ENCODE measurements around the gene GRB2. TPM values are rescaled to one million over a fixed set of nuclear protein-coding genes. Genes with fewer than 3 reads are reported as not detected.
A peak's percentile ranks its signal among the peaks of the same experiment; 100 is the strongest.

GRB2 gene
- total and polyA plus RNA-seq, 2 donors (not counting 1 experiment from before 2014, with no cell fraction given) = 114 to 219 TPM

DNA sequence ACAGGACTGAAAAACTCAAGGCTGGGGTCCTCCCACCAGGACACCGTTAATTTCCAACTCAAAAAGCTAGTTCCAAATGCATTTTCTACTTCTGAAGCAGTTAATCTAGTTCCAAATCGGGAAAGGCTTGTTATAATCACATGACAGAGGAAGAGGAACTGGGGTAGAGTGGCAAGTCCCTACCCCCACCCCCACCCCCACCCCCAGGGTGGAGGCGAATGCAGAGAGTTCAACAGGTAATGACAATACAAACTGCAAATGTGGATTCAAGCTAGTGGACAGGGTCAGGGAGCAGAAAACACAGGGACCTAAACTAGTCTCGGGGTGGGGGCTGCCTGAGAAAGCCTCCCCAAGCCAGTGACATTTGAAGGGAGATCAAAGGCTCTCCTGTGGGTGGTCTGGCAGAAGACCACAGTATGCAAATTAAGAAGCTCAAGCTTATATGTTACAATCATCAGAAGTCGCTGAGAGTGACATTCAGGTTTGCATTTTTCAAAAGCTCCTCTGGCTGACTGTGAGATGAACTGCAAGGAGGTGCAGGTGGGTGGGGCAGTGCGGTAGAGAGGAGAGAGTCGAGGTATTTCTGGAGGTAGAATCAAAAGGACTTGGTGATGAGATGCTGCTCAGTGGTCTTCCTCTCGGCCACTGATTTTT is 59.8 kb downstream of the GRB2 start:
- intact Hi-C loops (cut with micrococcal nuclease) = loop anchor here (1.0 to 5.0 kb wide), 9 partner anchors 7 to 172 kb away; partner anchors contain the start of genes CASKIN2 and TSEN54
- peak overlapping the region; percentile 97 to 99 for H3K27ac ChIP-seq (ENCODE audit: low read length in 2 of 2)

More for the DNA sequence above, 59.8 kb downstream of the GRB2 start:
- peak overlapping the region; percentile 88 for H3K4me2 ChIP-seq (replicated peaks; ENCODE audit: low read depth, low read length, poor library complexity, severe bottlenecking)
- no peaks in the 10 kb centered on the region for H3K27me3 ChIP-seq (replicated peaks in 1 of 4; ENCODE audit: control extremely low read depth in 1 of 4, control insufficient read depth in 3 of 4, insufficient read depth in 4 of 4, low read length in 3 of 4)
- Mint-ChIP-seq H3K4me3 (peak overlapping the region; percentile 86), H3K27me3 (no peaks in the 10 kb centered on the region), H3K9me3 (ENCODE audit: insufficient read depth) (no peaks in the 10 kb centered on the region), H3K4me1 (peaks cover 85% of the 10 kb centered on the region), H3K27ac (peak overlapping the region; percentile 89)
- peak overlapping the region; percentile 73 for H3K9ac ChIP-seq (ENCODE audit: low read length)
- H3K4me3 ChIP-seq (ENCODE audit: control extremely low read depth in 1 of 5, extremely low read depth in 1 of 5, insufficient read depth in 1 of 5, low read depth in 2 of 5, low read length in 4 of 5) = peak overlapping the region; percentile 48 to 70 (median 61)
- ChIA-PET CTCF (interaction anchor here (0.7 to 14.9 kb wide), 20 partner anchors 9 to 75 kb away, joined by 3 to 264 read pairs (median 5); partner anchors contain the start of genes MIF4GD and SLC25A19), POLR2A (interaction anchor here (0.5 to 1.6 kb wide), 22 partner anchors 9 to 1979 kb away, joined by 3 to 21 read pairs (median 5); partner anchors contain the start of genes GRB2, MIF4GD, SLC25A19 and TSEN54)
- H2AFZ ChIP-seq (ENCODE audit: insufficient read depth, low read depth, low read length, poor library complexity, severe bottlenecking) = peak overlapping the region; percentile 43
- DNase-seq = peak; percentile 92
- 0% methylated on average over 4 of the region's 8 CpGs for WGBS (ENCODE audit: insufficient coverage)
- TF ChIP-seq, protein P1, sequence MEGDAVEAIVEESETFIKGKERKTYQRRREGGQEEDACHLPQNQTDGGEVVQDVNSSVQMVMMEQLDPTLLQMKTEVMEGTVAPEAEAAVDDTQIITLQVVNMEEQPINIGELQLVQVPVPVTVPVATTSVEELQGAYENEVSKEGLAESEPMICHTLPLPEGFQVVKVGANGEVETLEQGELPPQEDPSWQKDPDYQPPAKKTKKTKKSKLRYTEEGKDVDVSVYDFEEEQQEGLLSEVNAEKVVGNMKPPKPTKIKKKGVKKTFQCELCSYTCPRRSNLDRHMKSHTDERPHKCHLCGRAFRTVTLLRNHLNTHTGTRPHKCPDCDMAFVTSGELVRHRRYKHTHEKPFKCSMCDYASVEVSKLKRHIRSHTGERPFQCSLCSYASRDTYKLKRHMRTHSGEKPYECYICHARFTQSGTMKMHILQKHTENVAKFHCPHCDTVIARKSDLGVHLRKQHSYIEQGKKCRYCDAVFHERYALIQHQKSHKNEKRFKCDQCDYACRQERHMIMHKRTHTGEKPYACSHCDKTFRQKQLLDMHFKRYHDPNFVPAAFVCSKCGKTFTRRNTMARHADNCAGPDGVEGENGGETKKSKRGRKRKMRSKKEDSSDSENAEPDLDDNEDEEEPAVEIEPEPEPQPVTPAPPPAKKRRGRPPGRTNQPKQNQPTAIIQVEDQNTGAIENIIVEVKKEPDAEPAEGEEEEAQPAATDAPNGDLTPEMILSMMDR (IDR thresholded peaks at IDR 0.05) = no peak
- TF ChIP-seq EZH2 (IDR thresholded peaks at IDR 0.05; ENCODE audit: borderline replicate concordance, insufficient read depth, low read depth, low read length, poor library complexity, severe bottlenecking) = no peak
- peak; percentile 84 for ATAC-seq (ENCODE audit: low read depth)
- peaks cover 28% of the 10 kb centered on the region for H4K20me1 ChIP-seq (ENCODE audit: control insufficient read depth, insufficient read depth, low read length, poor library complexity, severe bottlenecking)
- no peaks in the 10 kb centered on the region for H3K9me3 ChIP-seq (ENCODE audit: control extremely low read depth in 1 of 3, control insufficient read depth in 2 of 3, insufficient read depth in 1 of 3, low read length in 2 of 3)
- peaks cover 3 to 5% of the 10 kb centered on the region in 2 experiments for H3K36me3 ChIP-seq (replicated peaks in 1 of 2; ENCODE audit: control extremely low read depth in 1 of 2, control insufficient read depth in 1 of 2, extremely low read depth in 1 of 2, insufficient read depth in 2 of 2, low read length in 1 of 2)
- peaks cover 91% of the 10 kb centered on the region for H3K79me2 ChIP-seq (ENCODE audit: control insufficient read depth, insufficient read depth, low read length)
- peaks cover 78 to 94% of the 10 kb centered on the region in 2 donors for H3K4me1 ChIP-seq (ENCODE audit: control insufficient read depth in 2 of 2, insufficient read depth in 2 of 2, low read length in 2 of 2)

Measured in B cell (primary cell).